NCI-H1694 treated with DMSO at 0.1 percent for 48 hours (cell line): ENCODE data around the gene PPY.
"Not testable (repeated sequence)": the region's sequence is repeated elsewhere in the genome, so short reads cannot be mapped to it uniquely, and the experiment has no call there.

ENCODE experiments used
- DNase-seq: peaks from one replicate; lab custom pipeline; 2025; lab: John Stamatoyannopoulos, UW

The PPY gene

GRCh38 chr17:43931062-43931571 is 11.2 kb downstream of the PPY start:
- DNase-seq: no peak

- no peak for DNase-seq
These were observed 13.7 kb downstream of the PPY start for GRCh38 chr17:43928609-43929008.

GRCh38 chr17:43927929-43928328 is 14.3 kb downstream of the PPY start:
- not testable (repeated sequence) for DNase-seq

DNA sequence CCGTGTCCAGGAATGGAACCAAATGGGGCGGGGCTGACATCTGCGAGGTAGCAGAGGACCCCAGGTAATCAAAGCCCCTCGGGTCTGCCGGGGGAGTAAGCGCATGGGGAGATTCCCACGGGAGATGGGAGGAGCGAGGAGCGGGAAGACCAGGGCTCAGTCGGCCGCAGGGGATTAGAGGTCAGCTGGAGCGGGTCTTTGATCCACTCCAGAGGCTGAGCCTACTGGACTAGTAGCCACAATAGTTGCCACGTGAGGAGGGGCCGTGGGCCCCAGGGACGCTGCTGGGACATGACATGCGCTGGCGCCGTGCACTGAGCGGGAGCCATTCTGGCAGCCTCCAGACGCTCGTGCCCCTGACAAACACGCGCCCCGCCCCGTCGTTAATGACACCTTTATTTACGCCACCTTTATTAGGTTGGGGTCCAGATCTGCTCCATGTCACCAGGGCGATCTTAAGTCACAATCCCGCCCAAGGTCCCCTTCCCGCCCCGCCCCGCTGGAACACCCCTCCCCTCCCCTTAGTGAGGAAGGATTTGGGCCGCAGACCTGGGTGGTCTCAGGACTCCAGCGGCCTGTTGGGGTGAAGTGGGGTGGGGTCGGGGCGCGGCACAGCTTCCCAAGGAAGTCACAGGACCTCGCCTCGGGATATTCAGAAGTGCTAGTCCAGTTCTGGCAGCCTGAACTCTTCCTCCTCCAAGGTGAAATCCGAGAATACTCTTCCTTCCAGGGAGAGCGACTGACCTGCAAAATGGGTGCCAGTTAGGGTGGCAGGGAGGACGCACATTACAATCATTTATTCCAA is 15.0 kb downstream of the PPY start:
- DNase-seq: no peak

- DNase-seq: no peak
These were observed 17.7 kb downstream of the PPY start for GRCh38 chr17:43924558-43924957.

DNA sequence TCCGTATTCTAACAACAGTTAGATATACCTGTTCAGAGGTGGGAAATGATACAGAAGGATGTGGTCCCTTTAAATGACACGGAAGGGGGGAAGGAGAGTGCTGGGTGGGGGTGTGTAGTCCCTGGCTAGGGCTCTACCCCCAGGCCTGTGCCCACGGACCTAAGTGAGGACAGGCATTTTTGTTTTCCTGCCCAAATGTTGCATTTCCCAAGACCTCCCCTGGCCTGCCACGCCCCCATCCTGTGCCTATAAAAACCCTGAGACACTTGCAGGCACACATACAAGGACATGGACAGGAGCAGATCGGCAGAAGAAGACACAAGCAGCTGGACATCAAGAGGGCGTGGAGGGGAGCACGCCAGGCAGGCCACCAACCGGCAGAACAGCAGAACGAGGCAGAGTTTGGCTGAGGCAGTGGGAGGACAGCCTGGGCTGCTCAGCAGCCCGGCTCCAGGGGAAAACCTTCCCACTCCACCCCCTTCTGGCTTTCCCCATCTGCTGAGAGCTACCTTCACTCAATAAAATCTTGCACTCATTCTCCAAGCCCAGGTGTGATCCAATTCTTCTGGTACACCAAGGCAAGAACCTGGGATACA is 21.7 kb downstream of the PPY start:
- no peak for DNase-seq

- no peak for DNase-seq
These were observed 24.3 kb downstream of the PPY start for GRCh38 chr17:43918026-43918389.

DNA sequence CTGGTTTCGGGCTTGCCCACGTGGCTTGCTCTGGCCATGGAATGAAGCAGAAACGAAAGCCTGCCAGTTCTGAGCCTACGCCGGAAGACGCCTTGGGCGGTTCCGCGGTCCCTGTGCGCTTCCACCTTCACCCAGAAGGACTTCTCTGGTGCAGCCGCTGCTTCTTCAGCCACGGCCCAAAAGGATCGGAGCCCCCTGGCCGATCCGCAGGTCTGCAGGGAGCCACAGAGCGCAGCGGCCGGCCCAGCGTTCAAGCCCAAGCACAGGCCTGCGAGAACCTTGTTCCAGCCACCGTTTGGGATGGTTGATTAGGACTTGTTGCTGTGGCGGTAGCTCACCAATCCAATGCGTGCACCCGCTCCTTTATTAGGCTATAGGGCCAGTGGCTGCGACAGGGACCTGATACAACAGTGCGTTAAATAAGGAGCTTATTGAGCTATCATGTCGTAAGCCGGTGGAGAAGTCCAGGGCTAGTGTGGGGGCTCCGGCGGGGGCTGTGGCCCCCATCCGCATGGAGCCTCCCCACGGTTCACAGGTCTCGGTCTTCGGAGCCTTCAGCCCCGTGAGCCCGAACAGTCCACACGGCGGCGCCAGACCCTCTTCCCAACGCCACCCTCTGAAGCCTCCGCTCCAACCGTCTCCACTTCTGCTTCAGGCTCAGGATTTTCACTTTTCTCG is 24.8 kb downstream of the PPY start:
- DNase-seq: no peak

- no peak for DNase-seq
These were observed 25.3 kb downstream of the PPY start for GRCh38 chr17:43917016-43917347.

DNA sequence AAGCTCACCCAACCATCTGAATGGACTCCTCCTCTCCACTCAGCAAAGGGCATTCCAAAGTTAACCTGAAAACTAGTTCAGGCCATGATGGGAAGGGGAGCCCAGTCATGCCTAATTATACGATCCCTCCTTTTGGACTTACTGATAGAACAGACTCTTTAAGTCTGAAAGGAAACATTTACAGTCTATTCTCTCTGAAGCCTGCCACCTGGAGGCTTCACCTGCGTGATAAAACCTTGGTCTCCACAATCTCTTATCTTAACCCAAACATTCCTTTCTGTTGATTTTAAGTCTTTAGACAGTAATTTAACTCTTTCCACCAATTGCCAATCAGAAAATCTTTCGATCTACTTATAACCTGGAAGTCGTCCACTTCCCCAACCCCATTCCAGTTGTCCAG is 25.9 kb downstream of the PPY start:
- no peak for DNase-seq

DNA sequence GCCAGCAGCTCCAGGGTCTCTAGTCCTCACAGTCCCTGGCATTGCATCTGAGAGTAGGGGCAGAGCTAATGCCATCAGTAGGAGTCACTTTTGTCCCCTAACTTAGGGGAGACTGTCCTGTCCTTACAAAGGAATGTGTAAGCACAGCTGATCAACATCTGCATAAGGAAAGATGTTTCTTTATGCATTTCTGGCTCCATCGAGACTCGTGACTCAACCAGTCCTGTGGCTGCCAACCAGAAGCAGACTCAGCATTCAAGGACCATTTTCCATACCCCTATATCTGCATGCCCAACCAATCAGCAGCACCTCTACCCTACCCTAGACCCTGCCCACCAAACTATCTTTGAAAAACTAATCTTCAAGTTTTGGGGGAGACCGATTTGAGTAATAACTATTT is 26.7 kb downstream of the PPY start:
- no peak for DNase-seq

DNA sequence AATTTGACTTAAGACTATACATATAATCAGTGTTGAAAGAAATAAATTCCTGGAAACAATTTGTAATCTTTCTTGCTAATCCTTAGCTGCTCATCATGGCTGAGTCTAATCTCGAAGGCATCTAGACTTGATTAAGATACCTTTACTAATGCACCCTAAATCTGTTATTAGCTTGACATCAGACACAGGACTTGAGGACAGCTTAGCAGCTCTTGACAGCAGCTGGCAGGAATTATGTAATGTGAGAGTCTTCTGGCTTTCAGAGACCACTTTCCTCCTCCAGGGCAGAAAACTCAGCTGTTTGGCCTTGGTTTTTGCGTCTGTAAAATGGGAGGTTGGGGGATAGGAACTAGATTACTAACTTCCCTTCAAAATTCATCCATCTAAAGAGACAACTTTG is 27.8 kb downstream of the PPY start:
- no peak for DNase-seq

DNA sequence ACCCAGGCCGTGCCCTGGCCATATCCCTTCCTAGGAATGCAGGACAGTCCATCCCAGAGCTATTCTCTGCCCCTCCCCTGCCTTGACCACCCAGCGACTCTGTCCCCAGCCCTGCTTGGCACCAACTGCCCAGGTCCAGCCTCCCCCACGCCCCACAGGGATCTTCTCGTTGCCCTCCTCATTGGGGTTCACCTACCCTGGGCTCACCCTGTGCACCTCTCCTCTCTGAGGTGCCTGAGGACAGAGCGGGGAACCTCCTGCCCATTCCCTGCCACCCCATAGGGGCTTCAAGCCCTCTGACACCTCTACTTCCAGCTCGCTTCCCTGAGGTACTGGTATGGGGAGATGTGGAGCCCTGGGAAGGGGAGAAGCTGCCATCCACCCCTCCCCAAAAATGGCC is 28.7 kb downstream of the PPY start:
- no peak for DNase-seq

DNA sequence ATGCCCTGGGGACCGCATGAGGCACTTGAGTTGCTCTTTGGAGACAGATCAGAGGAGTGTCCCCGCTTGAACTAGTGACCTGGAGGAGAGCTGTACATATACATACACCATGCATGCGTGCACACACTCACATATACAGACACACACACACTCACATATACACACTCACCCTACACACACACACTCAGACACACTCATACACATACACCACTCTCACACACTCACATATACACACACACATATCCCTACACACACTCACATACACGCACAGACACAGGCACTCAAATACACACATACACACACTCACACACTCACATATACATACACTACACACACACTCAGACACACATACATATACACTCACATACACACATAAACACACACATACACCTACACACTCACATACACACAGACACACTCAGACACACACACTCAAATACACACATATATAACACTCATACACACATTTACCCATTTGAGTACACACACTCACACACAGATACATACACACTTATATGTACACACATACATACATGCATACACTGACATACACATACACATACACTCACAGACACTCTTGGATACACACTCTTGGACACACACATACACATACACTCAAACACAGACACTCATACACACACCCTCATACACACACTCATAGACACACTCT is 29.5 kb downstream of the PPY start:
- DNase-seq: no peak

DNA sequence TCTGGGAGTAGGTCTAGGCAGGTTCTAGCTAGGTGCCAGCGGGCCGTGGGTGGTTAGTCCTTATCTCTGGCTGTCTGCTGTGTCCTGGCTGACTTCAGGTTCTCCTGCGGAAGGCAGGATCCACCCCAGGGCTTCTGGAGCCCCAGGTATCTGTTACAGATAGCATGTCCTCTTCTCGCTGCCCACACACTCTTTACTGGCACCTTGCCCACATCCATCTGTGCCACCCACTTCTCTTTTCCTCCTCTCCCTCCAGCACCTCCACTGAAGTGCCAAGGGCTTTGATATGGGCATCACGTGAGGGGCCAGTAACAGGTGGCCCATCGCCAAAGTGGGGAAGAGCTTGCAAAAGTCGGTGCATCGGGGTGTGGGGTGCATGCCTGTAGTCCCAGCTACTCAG is 30.4 kb downstream of the PPY start:
- DNase-seq: no peak

DNA sequence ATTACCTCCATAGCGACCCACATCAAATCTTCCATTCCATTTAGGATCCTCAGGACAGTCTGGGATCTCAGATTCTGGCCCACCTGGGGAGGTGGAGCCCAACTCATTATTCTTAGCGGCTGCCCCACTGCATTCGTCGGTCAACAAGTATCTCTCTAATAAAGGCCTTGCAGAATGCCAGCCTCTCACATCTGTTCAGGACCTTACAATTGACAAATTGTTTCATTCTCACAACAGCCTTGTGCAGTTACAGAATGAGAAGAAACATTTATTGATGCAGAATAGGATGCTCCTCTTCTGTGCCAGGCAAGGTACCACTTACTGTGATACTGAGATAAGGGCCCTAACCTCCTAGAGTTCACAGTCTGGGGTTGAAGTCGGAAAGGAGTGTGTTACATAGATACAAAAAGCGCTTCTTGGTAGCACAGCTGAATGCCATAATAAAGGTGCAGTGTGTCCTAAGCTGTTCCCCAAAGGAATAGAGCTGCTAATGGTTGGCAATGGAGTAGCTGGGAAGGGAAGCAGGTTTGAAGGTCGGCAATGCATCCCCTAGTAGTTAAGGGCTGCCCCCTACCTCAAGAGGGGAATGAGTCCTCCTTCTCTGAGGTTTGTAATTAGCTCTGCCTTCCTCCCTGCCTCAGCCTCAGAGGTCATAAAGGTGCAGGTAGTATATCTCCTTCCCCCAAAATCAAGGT is 32.6 kb downstream of the PPY start:
- DNase-seq: no peak

DNA sequence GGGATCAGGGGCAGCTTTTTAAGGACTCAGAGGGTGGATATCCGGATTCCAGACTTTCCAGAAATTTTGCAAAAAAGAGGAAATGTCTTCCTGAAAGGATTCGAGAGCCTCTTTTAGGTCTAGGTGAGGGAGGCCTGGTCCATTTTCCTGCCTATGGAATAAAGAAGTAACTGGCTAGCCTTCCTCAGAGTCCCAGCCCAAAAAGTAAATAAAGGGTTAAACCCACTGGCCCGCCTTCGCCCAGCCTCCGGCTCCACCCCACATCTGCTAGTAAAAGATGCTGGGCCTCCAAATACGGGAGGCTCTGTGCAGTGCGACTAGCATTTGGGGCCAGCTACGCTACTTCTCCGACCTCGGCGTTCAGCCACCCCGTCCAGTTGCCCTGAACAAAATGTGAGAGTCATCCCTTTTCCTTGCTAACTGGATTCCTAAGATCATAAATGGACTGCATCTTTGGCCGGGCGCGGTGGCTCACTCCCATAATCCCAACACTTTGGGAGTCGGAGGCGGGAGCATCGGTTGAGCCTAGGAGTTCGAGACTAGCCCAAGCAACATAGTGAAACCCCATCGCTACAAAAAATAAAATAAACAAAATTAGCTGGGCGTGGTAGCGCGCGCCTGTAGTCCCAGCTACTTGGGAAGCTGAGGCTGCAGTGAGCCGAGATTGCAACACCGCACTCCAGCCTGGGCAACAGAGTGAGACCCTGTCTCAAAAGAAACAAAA is 34.1 kb downstream of the PPY start:
- DNase-seq: peak; percentile 75

GRCh38 chr17:43907425-43907981 is 34.8 kb downstream of the PPY start, which contains the start of gene MPP2:
Gene MPP2 (minus strand): TSS chr17:43907536. CDS start chr17:43904460, 3,076 bp downstream.
- peak; percentile 82 for DNase-seq

DNA sequence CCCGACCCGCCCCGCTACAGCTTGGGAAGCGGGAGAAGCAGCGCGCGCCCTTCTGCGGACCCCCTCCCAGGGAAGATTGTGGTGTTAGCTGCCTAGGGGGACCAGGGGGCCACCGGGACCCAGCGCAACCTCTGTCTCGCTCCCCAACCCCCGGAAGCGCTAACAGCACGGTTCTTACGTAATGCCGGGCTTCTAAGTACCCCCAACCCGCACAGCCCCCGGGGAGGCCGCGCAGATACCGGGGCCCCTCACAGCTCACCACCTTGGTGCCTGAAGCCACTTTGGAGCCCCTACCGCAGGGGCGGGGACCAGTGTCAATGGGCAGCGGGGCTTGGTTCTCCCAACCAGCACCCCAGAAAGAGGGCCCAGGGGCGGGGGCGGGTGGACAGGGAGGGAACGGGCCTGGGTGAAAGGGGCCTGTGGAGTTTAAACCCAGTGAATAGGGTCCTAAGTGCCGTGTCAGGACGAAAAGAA is 35.3 kb downstream of the PPY start:
- DNase-seq: no peak

GRCh38 chr17:43905985-43906852 is 36.1 kb downstream of the PPY start:
- peak; percentile 57 for DNase-seq
